NCI-H146 (cell line): ENCODE measurements around the gene MLXIP.
"Not testable (repeated sequence)": the region's sequence is repeated elsewhere in the genome, so short reads cannot be mapped to it uniquely, and the experiment has no call there.

Source experiments
- DNase-seq: peaks from one replicate; lab custom pipeline; 2025; lab: John Stamatoyannopoulos, UW

Gene MLXIP

GRCh38 chr12:122054842-122055520 lies 23.6 kb upstream of the MLXIP start:
- DNase-seq, result no peak

DNA sequence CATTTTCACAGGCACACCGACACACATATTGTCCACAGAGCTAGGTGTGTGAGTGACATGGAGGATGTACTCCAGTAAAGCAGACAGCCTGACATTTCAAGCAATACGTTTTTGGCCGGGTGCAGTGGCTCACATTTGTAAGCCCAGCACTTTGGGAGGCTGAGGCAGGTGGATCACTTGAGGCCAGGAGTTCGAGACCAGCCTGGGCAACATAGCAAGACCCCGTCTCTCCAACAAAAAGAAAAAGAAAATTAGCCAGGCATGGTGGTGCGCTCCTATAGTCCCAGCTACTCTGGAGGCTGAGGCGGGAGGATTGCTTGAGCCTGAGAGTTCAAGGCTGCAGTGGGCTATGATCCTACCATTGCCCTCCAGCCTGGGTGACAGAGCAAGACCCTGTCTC lies 22.1 kb upstream of the MLXIP start:
- DNase-seq, result not testable (repeated sequence)

GRCh38 chr12:122057007-122057735 lies 21.4 kb upstream of the MLXIP start:
- DNase-seq, result no peak

DNA sequence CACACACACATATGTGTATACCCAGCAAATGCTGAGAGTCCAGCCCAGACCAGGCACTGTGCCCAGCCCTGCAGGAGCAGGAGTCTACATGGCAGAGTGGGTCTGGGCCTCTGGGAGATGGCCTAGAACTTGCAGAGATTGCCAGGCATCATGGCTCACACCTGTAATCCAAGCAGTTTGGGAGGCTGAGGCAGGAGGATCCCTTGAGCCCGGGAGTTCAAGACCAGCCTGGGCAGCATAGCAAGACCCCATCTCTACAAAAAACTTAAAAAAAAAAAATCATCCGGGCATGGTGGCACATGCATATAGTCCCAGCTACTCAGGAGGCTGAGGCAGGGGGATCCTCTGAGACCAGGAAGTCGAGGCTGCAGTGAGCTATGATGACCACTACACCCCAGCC lies 20.8 kb upstream of the MLXIP start:
- no peak for DNase-seq

DNA sequence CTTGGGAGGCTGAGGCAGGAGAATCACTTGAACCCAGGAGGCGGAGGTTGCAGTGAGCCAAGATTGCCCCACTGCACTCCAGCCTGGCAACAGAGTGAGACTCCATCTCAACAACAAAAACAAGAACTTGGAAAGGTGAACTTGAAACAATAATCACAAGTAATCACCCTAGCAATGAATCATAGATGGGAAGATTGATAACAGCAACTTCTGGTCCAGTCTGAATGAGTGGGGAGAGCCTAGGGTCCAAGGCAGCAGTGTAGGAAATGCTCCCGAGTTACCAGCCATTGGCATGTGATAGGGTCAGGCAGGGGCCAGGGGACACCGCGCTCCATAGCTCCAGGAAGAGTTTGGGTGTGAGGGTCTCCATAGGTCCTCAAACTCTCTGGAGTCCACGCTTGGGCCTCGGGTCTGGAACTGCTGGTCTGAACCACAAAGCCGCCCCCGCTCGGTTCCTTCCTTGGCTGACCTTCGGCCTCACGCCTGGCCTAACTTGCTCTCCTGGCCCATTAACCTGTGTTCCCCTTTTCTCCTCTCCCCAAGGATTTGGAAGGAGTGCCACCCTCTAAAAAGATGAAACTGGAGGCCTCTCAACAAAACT lies 19.9 kb upstream of the MLXIP start:
- DNase-seq, result no peak

- DNase-seq, result no peak
These were observed 19.2 kb upstream of the MLXIP start for GRCh38 chr12:122059203-122059960.

- no peak for DNase-seq
These were observed 18.5 kb upstream of the MLXIP start for GRCh38 chr12:122060081-122060501.

- no peak for DNase-seq
These were observed 17.3 kb upstream of the MLXIP start for GRCh38 chr12:122061253-122061652.

DNA sequence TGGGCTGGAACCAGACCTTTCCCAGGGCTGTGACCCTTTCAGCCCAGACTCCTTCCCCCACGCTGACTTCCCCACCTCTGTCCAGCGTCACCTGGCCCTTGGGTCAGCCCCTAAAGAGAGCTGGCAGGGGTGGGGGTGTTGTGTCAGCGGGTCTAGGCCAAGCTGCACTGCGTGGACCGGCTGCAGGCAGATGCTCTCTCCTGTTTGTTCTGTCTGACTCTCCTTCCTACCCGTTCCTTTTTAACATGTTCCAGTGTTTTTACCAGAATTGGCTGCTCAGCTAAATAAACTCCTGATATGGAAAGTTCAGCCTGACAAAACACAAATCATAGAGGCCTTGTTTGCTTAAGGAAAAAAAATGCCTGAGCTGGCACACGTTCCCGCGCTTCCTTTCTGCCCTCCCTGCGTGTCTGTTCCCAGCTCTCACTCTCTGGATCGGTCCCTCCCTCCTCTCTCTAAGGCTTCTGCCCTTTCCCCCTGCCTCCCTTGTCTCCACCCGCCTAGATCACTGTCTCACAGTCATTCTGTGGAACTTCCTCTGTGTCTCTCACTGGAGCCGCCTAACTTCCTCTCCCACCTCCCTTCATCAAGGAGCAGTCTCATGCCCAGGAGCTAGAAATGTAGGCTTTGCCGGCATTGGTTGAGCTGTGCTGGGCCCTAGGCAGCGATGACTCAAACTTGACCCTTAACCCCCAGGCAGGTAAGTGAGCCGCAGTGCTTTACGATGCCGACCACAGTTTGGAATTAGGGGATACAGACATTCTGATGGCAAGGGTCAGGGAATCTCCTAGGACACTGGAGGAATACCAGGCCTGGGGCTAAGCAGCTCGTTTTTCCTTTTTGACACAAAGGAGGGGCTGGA lies 15.5 kb upstream of the MLXIP start:
- DNase-seq, result peak; percentile 44

- DNase-seq, result peak; percentile 59
These were observed 14.9 kb upstream of the MLXIP start for GRCh38 chr12:122063694-122064024.

GRCh38 chr12:122064025-122064777 lies 14.4 kb upstream of the MLXIP start:
- DNase-seq, result peak; percentile 94

DNA sequence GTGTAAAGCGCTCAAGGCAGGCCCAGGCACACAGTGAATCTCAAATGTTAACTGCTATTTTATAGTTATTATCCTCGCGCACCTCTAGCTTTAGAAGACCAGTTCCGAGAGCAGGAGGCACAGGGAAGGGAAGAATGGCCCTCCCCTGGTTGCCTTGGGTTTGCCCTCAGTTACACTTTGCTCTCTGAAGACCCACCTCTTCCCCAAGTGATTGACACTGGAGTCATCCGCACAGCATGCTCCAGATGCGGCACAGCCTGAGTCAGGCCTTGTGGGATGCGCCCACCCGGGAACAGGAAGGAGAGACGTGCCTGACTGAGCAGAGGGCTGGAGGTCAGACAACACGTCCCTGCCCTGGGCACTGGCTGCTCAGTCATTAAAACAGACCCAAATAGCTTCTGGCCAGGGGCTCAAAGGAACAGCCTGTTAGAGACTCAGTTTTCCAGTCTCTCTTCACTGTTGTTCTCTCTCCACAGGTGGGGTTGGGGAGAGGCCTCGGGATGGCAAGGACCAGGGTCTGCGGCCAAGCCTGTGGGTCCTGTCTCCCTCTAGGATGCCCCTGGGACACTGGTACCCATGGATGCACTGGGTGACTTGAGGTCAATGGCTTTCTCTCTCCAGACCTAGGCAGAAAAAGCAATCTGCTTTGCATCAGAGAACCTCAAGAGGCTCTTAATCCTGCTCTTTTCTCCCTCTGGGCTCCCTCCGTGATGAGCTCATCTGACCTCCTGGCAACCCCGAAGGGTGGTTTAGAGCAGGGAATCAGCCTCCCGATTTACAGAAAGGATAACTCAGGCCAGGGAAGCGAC lies 13.6 kb upstream of the MLXIP start:
- DNase-seq, result peak; percentile 45

DNA sequence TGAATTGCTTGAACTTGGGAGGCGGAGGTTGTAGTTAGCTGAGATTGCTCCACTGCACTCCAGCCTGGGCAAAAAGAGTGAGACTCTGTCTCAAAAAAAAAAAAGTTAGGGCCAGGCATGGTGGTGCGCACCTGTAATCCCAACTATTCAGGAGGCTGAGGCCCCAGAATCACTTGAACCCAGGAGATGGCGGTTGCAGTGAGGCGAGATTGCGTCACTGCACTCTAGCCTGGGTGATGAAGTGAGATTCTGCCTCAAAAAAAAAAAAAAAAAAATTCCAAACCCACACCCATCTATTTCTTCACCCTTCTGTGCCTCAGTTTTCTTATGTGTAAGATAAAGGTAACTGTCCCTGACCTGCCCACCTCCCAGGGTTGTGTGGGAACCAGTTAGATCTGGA lies 11.0 kb upstream of the MLXIP start:
- no peak for DNase-seq

GRCh38 chr12:122067966-122068365 lies 10.6 kb upstream of the MLXIP start:
- no peak for DNase-seq

GRCh38 chr12:122072031-122072970 lies 6.3 kb upstream of the MLXIP start:
- DNase-seq, result peak; percentile 83

DNA sequence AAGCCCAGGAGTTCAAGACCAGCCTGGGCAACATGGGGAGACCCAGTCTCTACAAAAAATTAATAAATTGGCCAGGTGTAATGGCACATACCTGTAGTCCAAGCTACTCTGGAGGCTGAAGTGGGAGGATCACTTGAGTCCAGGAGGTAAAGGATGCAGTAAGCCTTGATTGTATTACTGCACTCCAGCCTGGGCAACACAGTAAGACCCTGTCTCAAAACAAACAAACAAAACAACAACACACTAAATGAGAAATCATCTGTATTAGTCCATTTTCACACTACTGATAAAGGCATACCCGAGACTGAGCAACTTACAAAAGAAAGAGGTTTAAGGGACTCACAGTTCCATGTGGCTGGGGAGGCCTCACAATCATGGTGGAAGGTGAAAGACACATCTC lies 4.7 kb upstream of the MLXIP start:
- DNase-seq, result no peak

- no peak for DNase-seq
These were observed 1.6 kb upstream of the MLXIP start for GRCh38 chr12:122076743-122077495.

DNA sequence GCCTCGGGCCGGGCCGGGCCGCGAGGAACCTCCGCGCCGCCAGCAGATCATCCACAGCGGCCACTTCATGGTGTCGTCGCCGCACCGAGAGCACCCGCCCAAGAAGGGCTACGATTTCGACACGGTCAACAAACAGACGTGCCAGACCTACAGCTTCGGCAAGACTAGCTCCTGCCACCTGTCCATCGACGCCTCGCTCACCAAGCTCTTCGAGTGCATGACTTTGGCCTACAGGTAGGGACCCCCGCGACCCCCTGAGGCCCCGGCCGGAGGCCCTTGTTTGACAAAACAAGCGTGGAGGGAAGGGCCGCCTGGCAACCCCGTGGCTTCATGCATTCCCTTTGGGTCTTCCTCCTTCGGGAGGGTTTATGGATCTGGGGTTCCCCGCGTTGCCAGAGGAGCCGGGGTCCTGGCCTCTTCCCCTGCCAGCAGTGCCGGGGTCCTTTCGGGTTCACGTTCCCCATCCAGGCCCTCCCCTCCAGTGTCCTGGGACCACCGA lies 526 bp downstream of the MLXIP start:
- peak; percentile 42 for DNase-seq
